Endothelial cell (in vitro differentiated cells): ENCODE results near the gene NPHP4. TPM values are rescaled to one million over a fixed set of nuclear protein-coding genes. Genes with fewer than 3 reads are reported as not detected.

Experiments used
- DNase-seq: peaks from one replicate; pipeline ENCODE4 v3.0.0; 2021; ENCODE audit warnings: low spot score
- H3K27ac Mint-ChIP-seq: one replicate; pipeline ENCODE4 v1.8.0; 2021; ENCODE audit warnings: mixed read lengths, inconsistent platforms; ENCODE audit not compliant: unreplicated experiment
- H3K27me3 Mint-ChIP-seq: one replicate; pipeline ENCODE4 v1.8.0; 2021; ENCODE audit warnings: mild to moderate bottlenecking, moderate library complexity, mixed read lengths, inconsistent platforms; ENCODE audit not compliant: unreplicated experiment
- H3K36me3 Mint-ChIP-seq: one replicate; pipeline ENCODE4 v1.8.0; 2021; ENCODE audit warnings: mild to moderate bottlenecking, low read depth, mixed read lengths, inconsistent platforms; ENCODE audit not compliant: unreplicated experiment
- H3K4me1 Mint-ChIP-seq: one replicate; pipeline ENCODE4 v1.8.0; 2021; ENCODE audit warnings: mild to moderate bottlenecking, mixed read lengths, inconsistent platforms; ENCODE audit not compliant: unreplicated experiment
- H3K4me3 Mint-ChIP-seq: one replicate; pipeline ENCODE4 v1.8.0; 2021; ENCODE audit warnings: mild to moderate bottlenecking, mixed read lengths, inconsistent platforms; ENCODE audit not compliant: unreplicated experiment
- H3K9me3 Mint-ChIP-seq: one replicate; pipeline ENCODE4 v1.8.0; 2021; ENCODE audit warnings: mixed read lengths, inconsistent platforms; ENCODE audit not compliant: unreplicated experiment
- CTCF ChIP-seq: fragments of 200-600 bp; sonication (generic); IDR thresholded peaks from one replicate; pipeline ENCODE4 v1.5.0; 2021; ENCODE audit warnings: antibody characterized with exemption; ENCODE audit not compliant: unreplicated experiment
- total RNA-seq: library from RNA; stranded (reverse); fragmentation: NEBNext Ultra II Directional; extraction: Animal tissue kit (Norgen Biotek cat#: 25700); gene quantifications from one replicate; pipeline ENCODE4 v1.2.1, GENCODE V29; 2021; ENCODE audit not compliant: unreplicated experiment

Gene NPHP4
- total RNA-seq, 1 donor from 2014 or later, result 15.3 TPM

DNA sequence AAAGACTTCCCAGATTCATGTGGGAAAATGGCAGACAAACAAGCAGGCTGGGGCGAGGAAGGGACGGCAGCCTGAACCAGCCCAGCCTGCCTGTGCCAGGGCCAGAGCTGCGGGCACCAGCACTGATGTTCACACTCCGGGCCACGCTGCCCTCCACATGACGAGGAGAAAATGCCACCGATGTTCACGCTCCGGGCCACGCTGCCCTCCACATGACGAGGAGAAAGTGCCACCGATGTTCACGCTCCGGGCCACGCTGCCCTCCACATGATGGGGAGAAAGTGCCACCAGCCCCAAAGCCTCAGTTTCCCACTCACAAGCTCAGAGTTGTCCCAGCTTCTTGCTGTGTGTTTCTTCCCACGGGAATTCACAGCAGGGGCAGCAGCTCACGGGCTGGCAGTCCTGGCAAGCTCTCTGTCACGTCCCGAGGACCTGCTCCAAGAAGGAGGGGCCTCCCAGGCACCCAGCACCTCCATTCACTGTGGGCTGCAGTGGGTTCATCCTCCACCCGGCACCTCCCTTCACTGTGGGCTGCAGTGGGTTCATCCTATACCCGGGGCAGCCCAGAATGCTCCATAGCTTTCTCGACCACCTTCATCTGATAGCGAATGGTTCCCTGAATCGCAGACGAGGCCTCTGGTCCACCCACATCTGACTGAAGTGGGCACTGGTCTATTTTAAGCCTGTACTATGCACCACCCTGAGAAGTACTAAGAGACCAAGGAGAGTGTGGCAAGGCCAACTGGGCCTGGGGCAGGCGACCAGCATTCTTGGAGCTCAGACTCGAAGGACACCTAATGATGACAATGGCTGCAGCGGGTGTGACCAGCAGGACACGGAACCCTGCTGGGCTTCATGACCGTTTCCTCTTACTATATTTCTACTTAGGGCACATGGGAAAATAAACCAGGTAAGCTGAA lies 108.8 kb downstream of the NPHP4 start:
- DNase-seq, result no peak
- H3K27me3 Mint-ChIP-seq, result peaks cover 5% of the 10 kb centered on the region
- no peaks in the 10 kb centered on the region for H3K9me3 Mint-ChIP-seq
- peak overlapping the region; percentile 24 for H3K27ac Mint-ChIP-seq
- H3K36me3 Mint-ChIP-seq, result peaks cover 27% of the 10 kb centered on the region
- no peak for TF ChIP-seq CTCF
- H3K4me3 Mint-ChIP-seq, result peak overlapping the region; percentile 37
- peaks cover 20% of the 10 kb centered on the region for H3K4me1 Mint-ChIP-seq

- Mint-ChIP-seq H3K4me1 (peaks cover 15% of the 10 kb centered on the region), H3K36me3 (peaks cover 27% of the 10 kb centered on the region), H3K27ac (no peak overlapping the region), H3K9me3 (no peaks in the 10 kb centered on the region), H3K4me3 (no peak overlapping the region), H3K27me3 (peaks cover 5% of the 10 kb centered on the region)
- DNase-seq, result no peak
- no peak for TF ChIP-seq CTCF
Measured at GRCh38 chr1:5882367-5883128, 109.7 kb downstream of the NPHP4 start.

DNA sequence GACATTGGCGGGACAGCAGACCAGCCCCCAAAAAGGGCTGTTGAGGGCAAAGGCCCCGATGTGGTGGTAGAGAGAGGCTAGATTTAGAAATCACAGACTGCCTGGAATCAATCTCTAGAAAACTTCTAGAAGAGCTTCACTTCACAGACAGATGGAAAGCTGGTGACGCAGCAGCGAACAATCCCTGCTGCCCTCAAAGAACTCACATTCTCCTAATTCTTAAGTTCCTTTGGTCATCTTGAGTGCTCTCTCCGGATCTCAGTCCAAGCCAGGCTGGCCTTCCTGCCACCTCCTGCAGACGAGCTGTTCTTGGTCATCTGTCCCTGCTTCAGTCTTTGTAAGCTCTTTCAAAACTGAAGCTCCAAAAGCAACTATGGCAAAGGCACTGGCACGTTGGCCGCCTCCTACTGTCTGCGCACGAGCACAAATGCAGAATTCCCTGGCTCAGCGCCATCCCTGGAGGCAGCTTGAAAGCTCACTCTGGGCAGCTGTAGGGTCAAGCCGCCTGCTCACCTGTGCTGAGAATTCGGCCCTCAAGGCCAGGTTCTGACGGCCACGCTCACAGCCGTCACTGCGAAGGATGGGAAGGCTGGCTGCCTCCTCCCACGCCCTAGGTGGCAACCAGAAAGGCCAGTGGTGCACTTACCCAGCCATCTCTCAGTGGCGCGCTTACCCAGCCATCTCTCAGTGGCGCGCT lies 110.6 kb downstream of the NPHP4 start:
- no peaks in the 10 kb centered on the region for H3K9me3 Mint-ChIP-seq
- H3K4me3 Mint-ChIP-seq, result no peak overlapping the region
- peaks cover 27% of the 10 kb centered on the region for H3K36me3 Mint-ChIP-seq
- H3K27me3 Mint-ChIP-seq, result peaks cover 5% of the 10 kb centered on the region
- DNase-seq, result no peak
- H3K4me1 Mint-ChIP-seq, result peaks cover 8% of the 10 kb centered on the region
- no peak for TF ChIP-seq CTCF
- H3K27ac Mint-ChIP-seq, result no peak overlapping the region

DNA sequence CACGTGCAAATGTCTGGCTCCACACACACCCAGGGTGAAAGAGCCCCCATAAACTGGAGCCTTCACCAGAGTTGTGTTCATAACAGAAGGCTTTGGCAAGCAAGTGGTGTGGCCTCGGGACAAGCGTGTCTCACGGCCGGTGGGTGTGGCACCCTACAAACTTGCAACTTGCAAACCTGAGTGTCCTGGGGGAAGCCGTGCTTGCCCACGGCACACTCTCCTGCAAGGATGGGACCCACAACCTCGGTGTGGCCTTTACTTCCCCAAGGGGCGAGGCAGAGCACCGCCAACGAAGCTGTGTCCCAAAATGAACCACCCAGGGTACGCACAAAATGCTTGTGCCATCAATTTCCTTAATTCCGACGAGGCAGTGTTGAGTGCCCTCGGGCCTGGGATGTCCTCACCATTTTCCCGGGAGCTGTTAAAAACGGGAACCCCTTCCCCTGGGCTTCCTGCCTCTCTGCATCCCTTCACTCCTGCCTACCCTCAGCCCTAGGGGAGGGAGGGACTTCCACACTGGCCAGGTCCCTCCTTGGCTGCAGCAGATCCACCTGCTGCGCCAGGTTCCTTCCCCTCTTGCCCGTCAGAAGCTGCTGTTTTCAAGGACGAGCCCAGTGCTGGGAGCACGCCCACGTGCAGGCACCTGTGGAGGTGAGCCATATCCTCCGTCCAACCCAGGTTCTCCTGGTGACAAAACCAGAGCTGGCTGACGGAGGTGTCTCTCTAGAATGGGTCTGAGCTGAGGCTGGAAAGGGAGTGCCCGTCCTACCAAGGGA lies 111.4 kb downstream of the NPHP4 start:
- Mint-ChIP-seq H3K4me1 (peaks cover 4% of the 10 kb centered on the region), H3K27me3 (peaks cover 5% of the 10 kb centered on the region), H3K36me3 (peaks cover 23% of the 10 kb centered on the region), H3K27ac (no peak overlapping the region), H3K4me3 (peak overlapping the region; percentile 40), H3K9me3 (no peaks in the 10 kb centered on the region)
- TF ChIP-seq CTCF, result no peak
- DNase-seq, result no peak
